ENCODE measurements around the gene PPM1J. TPM values are rescaled to one million over a fixed set of nuclear protein-coding genes. Genes with fewer than 3 reads are reported as not detected.

Gene PPM1J
- total RNA-seq, 1 donor = 1.1 TPM

- no peak for DNase-seq (ENCODE audit: insufficient read length, low spot score, missing footprints)
- Histone ChIP-seq H3K36me3 (ENCODE audit: insufficient read depth, low read length) (no peaks in the 10 kb centered on the region), H3K4me2 (ENCODE audit: insufficient read depth, low read length) (no peak overlapping the region), H3K27ac (ENCODE audit: low read depth, low read length) (no peak overlapping the region), H3K4me1 (ENCODE audit: insufficient read depth, low read length) (peaks cover 9% of the 10 kb centered on the region), H3K79me2 (ENCODE audit: insufficient read depth, low read length) (no peaks in the 10 kb centered on the region), H4K20me1 (ENCODE audit: insufficient read depth, low read length) (no peaks in the 10 kb centered on the region), H2AFZ (ENCODE audit: low read length) (no peak overlapping the region), H3K27me3 (ENCODE audit: insufficient read depth, low read length) (no peaks in the 10 kb centered on the region), H3K4me3 (ENCODE audit: insufficient read depth, low read length) (no peak overlapping the region), H3K9me3 (ENCODE audit: low read depth, low read length) (no peaks in the 10 kb centered on the region)
- TF ChIP-seq CTCF (IDR thresholded peaks at IDR 0.05; ENCODE audit: extremely low read depth, low read depth, low read length) = no peak
These were observed 2.4 kb downstream of the PPM1J start for GRCh38 chr1:112712701-112713128.

- peak; percentile 68 for DNase-seq (ENCODE audit: insufficient read length, low spot score, missing footprints)
- H3K79me2 ChIP-seq (ENCODE audit: insufficient read depth, low read length) = peaks cover 4% of the 10 kb centered on the region
- no peaks in the 10 kb centered on the region for H3K9me3 ChIP-seq (ENCODE audit: low read depth, low read length)
- no peak for TF ChIP-seq CTCF (IDR thresholded peaks at IDR 0.05; ENCODE audit: extremely low read depth, low read depth, low read length)
- no peaks in the 10 kb centered on the region for H4K20me1 ChIP-seq (ENCODE audit: insufficient read depth, low read length)
- H3K4me1 ChIP-seq (ENCODE audit: insufficient read depth, low read length) = peaks cover 14% of the 10 kb centered on the region
- no peaks in the 10 kb centered on the region for H3K36me3 ChIP-seq (ENCODE audit: insufficient read depth, low read length)
- no peaks in the 10 kb centered on the region for H3K27me3 ChIP-seq (ENCODE audit: insufficient read depth, low read length)
- no peak overlapping the region for H3K4me3 ChIP-seq (ENCODE audit: insufficient read depth, low read length)
- H3K27ac ChIP-seq (ENCODE audit: low read depth, low read length) = no peak overlapping the region
- no peak overlapping the region for H3K4me2 ChIP-seq (ENCODE audit: insufficient read depth, low read length)
- no peak overlapping the region for H2AFZ ChIP-seq (ENCODE audit: low read length)
These were observed 2.9 kb downstream of the PPM1J start for GRCh38 chr1:112712191-112712590.

- Histone ChIP-seq H3K9me3 (ENCODE audit: low read depth, low read length) (no peaks in the 10 kb centered on the region), H3K27ac (ENCODE audit: low read depth, low read length) (no peak overlapping the region), H3K27me3 (ENCODE audit: insufficient read depth, low read length) (no peaks in the 10 kb centered on the region), H3K4me1 (ENCODE audit: insufficient read depth, low read length) (peaks cover 14% of the 10 kb centered on the region), H4K20me1 (ENCODE audit: insufficient read depth, low read length) (peaks cover under 1% of the 10 kb centered on the region), H2AFZ (ENCODE audit: low read length) (no peak overlapping the region), H3K36me3 (ENCODE audit: insufficient read depth, low read length) (no peaks in the 10 kb centered on the region), H3K4me3 (ENCODE audit: insufficient read depth, low read length) (no peak overlapping the region), H3K79me2 (ENCODE audit: insufficient read depth, low read length) (peaks cover 8% of the 10 kb centered on the region), H3K4me2 (ENCODE audit: insufficient read depth, low read length) (no peak overlapping the region)
- peak; percentile 26 for DNase-seq (ENCODE audit: insufficient read length, low spot score, missing footprints)
- TF ChIP-seq CTCF (IDR thresholded peaks at IDR 0.05; ENCODE audit: extremely low read depth, low read depth, low read length) = no peak
These were observed 3.5 kb downstream of the PPM1J start for GRCh38 chr1:112711670-112712069.

GRCh38 chr1:112711041-112711440, 4.1 kb downstream of the PPM1J start:
- no peak overlapping the region for H3K4me3 ChIP-seq (ENCODE audit: insufficient read depth, low read length)
- H3K4me2 ChIP-seq (ENCODE audit: insufficient read depth, low read length) = no peak overlapping the region
- no peak overlapping the region for H2AFZ ChIP-seq (ENCODE audit: low read length)
- DNase-seq (ENCODE audit: insufficient read length, low spot score, missing footprints) = peak; percentile 66
- H4K20me1 ChIP-seq (ENCODE audit: insufficient read depth, low read length) = peaks cover 6% of the 10 kb centered on the region
- no peaks in the 10 kb centered on the region for H3K27me3 ChIP-seq (ENCODE audit: insufficient read depth, low read length)
- peaks cover 12% of the 10 kb centered on the region for H3K4me1 ChIP-seq (ENCODE audit: insufficient read depth, low read length)
- H3K36me3 ChIP-seq (ENCODE audit: insufficient read depth, low read length) = no peaks in the 10 kb centered on the region
- H3K27ac ChIP-seq (ENCODE audit: low read depth, low read length) = no peak overlapping the region
- TF ChIP-seq CTCF (IDR thresholded peaks at IDR 0.05; ENCODE audit: extremely low read depth, low read depth, low read length) = no peak
- no peaks in the 10 kb centered on the region for H3K9me3 ChIP-seq (ENCODE audit: low read depth, low read length)
- peaks cover 14% of the 10 kb centered on the region for H3K79me2 ChIP-seq (ENCODE audit: insufficient read depth, low read length)
